LNCAP (cell line): ENCODE measurements around the gene TNFSF15.

Experiments
- CTCF ChIP-seq: fragments of 450-650 bp; IDR thresholded peaks from 2 replicates; pipeline ENCODE4 v1.5.1; 2017; ENCODE audit warnings: mild to moderate bottlenecking

Gene TNFSF15

GRCh38 chr9:114798101-114798500 is 7.7 kb downstream of the TNFSF15 start:
- no peak for TF ChIP-seq CTCF

- no peak for TF ChIP-seq CTCF
Observed at GRCh38 chr9:114792396-114792795, 13.4 kb downstream of the TNFSF15 start.

GRCh38 chr9:114791736-114792135 is 14.1 kb downstream of the TNFSF15 start:
- no peak for TF ChIP-seq CTCF

GRCh38 chr9:114791312-114791711 is 14.5 kb downstream of the TNFSF15 start:
- no peak for TF ChIP-seq CTCF

- no peak for TF ChIP-seq CTCF
Observed at GRCh38 chr9:114790521-114790920, 15.3 kb downstream of the TNFSF15 start.

GRCh38 chr9:114789006-114789405 is 16.8 kb downstream of the TNFSF15 start:
- TF ChIP-seq CTCF = no peak

GRCh38 chr9:114787781-114788498 is 17.9 kb downstream of the TNFSF15 start:
- no peak for TF ChIP-seq CTCF

GRCh38 chr9:114787214-114787613 is 18.6 kb downstream of the TNFSF15 start:
- TF ChIP-seq CTCF = no peak
